ENCODE data around the gene SLC25A34.

DNA sequence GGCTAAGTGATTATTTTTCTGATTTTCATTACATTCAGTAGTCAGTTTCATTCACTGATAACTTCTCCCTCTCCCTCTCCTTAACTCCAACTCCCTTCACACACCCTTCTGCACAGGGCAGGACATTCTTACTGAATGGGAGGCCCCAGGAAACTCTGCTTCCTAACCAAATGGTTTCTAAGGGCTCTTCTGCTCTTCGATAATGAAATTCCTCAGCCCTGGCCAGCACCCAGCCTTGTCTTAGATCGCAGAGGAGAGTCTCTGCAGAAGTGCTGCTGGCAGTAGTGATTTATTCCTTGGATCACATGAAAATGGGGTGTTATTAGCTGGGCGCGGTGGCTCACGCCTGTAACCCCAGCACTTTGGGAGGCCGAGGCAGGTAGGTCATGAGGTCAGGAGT lies 35.5 kb upstream of the SLC25A34 start:
- TF ChIP-seq, protein P1, sequence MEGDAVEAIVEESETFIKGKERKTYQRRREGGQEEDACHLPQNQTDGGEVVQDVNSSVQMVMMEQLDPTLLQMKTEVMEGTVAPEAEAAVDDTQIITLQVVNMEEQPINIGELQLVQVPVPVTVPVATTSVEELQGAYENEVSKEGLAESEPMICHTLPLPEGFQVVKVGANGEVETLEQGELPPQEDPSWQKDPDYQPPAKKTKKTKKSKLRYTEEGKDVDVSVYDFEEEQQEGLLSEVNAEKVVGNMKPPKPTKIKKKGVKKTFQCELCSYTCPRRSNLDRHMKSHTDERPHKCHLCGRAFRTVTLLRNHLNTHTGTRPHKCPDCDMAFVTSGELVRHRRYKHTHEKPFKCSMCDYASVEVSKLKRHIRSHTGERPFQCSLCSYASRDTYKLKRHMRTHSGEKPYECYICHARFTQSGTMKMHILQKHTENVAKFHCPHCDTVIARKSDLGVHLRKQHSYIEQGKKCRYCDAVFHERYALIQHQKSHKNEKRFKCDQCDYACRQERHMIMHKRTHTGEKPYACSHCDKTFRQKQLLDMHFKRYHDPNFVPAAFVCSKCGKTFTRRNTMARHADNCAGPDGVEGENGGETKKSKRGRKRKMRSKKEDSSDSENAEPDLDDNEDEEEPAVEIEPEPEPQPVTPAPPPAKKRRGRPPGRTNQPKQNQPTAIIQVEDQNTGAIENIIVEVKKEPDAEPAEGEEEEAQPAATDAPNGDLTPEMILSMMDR (IDR thresholded peaks at IDR 0.05 in 2 of 3, conservative IDR thresholded peaks at IDR 0.05 in 1 of 3; ENCODE audit: borderline replicate concordance in 1 of 3, insufficient read depth in 1 of 3, low read depth in 2 of 3, low read length in 2 of 3): no peak
- no peak for TF ChIP-seq EZH2phosphoT487 (IDR thresholded peaks at IDR 0.05; ENCODE audit: borderline replicate concordance)
- no peak for TF ChIP-seq ZNF274 (IDR thresholded peaks at IDR 0.05; ENCODE audit: low read depth, low read length)
- no peak for TF ChIP-seq RAD21 (IDR thresholded peaks at IDR 0.05; ENCODE audit: low read depth)
- TF ChIP-seq POLR2AphosphoS5 (IDR thresholded peaks at IDR 0.05; ENCODE audit: low read depth, low read length): no peak
- no peak for TF ChIP-seq ZFX (IDR thresholded peaks at IDR 0.05)
- TF ChIP-seq JUND (IDR thresholded peaks at IDR 0.05): no peak
- TF ChIP-seq YY1 (IDR thresholded peaks at IDR 0.05; ENCODE audit: extremely low read depth, insufficient replicate concordance, low read depth, low read length): no peak
- TF ChIP-seq SP1 (IDR thresholded peaks at IDR 0.05; ENCODE audit: low read depth): no peak
- TF ChIP-seq POLR2A (IDR thresholded peaks at IDR 0.05; ENCODE audit: borderline replicate concordance, extremely low read depth, insufficient read depth, insufficient read length): no peak

All from HCT116 (cell line).